Measurements from ENCODE around the gene KRT31. TPM values are rescaled to one million over a fixed set of nuclear protein-coding genes. Genes with fewer than 3 reads are reported as not detected.

Gene KRT31
- polyA plus RNA-seq, 3 donors = not detected

DNA sequence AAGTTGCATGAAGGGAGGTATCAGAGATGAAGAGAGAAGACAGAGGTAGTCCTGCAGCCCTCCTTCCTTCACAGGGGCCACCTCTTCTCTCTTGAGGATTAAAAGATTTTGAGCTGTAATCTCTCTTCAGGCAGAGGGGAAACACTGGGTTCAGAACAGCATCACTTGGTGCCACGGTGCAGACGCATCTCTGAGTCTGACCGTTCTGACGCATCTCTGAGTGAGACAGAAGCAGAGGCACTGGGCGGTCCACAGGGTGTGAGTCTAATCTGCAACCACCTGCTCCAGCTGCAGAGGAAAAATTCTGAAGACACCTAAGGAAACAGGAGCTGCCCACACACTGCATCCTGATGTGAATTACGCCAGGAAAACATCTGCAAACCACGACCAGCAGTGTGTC lies 32.3 kb upstream of the KRT31 start:
- H3K4me3 Mint-ChIP-seq = peak overlapping the region in 1 of 2 donors; percentile 26
- no peak for DNase-seq
- no peaks in the 10 kb centered on the region for H3K36me3 ChIP-seq (replicated peaks in 1 of 2; ENCODE audit: control insufficient read depth in 1 of 2, insufficient read depth in 2 of 2, low read length in 2 of 2)
- H3K27ac Mint-ChIP-seq = no peak overlapping the region
- no peaks in the 10 kb centered on the region for H3K4me1 ChIP-seq (ENCODE audit: control insufficient read depth in 1 of 2, insufficient read depth in 2 of 2, low read length in 2 of 2)
- H3K9ac ChIP-seq (ENCODE audit: insufficient read depth, low read length, poor library complexity, severe bottlenecking) = no peak overlapping the region
- no peaks in the 10 kb centered on the region for H3K36me3 Mint-ChIP-seq
- H3K9me3 Mint-ChIP-seq = no peaks in the 10 kb centered on the region
- H3K79me2 ChIP-seq (ENCODE audit: insufficient read depth, low read length) = no peaks in the 10 kb centered on the region
- H4K20me1 ChIP-seq (ENCODE audit: insufficient read depth, low read length) = no peaks in the 10 kb centered on the region
- peaks cover 5% of the 10 kb centered on the region for H3K4me1 Mint-ChIP-seq
- 82% methylated on average over 5 of the region's 7 CpGs for WGBS (ENCODE audit: insufficient coverage)
- intact Hi-C loops (cut with micrococcal nuclease) = no loop called here
- no peak overlapping the region for H2AFZ ChIP-seq (ENCODE audit: insufficient read depth, low read depth, low read length, poor library complexity, severe bottlenecking)
- no peak overlapping the region for H3K27ac ChIP-seq (ENCODE audit: low read depth in 1 of 2, low read length in 2 of 2)
- H3K4me3 ChIP-seq (replicated peaks in 1 of 3; ENCODE audit: low read depth in 2 of 3, low read length in 3 of 3) = no peak overlapping the region
- no peaks in the 10 kb centered on the region for H3K27me3 ChIP-seq (ENCODE audit: control insufficient read depth in 2 of 2, insufficient read depth in 2 of 2, low read length in 2 of 2)
- no peak for TF ChIP-seq CTCF (IDR thresholded peaks at IDR 0.05)
- H3K4me2 ChIP-seq (replicated peaks; ENCODE audit: extremely low read depth, low read length, poor library complexity, severe bottlenecking) = no peak overlapping the region
- H3K9me3 ChIP-seq (replicated peaks in 1 of 2; ENCODE audit: control insufficient read depth in 1 of 2, insufficient read depth in 1 of 2, low read length in 2 of 2) = no peaks in the 10 kb centered on the region
- H3K27me3 Mint-ChIP-seq (ENCODE audit: low read depth in 3 of 3) = peaks cover 4 to 12% (median 6%) of the 10 kb centered on the region in 3 donors

- no peak overlapping the region for H3K27ac ChIP-seq (ENCODE audit: low read depth in 1 of 2, low read length in 2 of 2)
- H2AFZ ChIP-seq (ENCODE audit: insufficient read depth, low read depth, low read length, poor library complexity, severe bottlenecking) = no peak overlapping the region
- 87% methylated on average over 3 of the region's 4 CpGs for WGBS (ENCODE audit: insufficient coverage)
- Mint-ChIP-seq H3K27me3 (ENCODE audit: low read depth in 3 of 3) (peaks cover 6 to 14% (median 9%) of the 10 kb centered on the region in 3 donors), H3K36me3 (no peaks in the 10 kb centered on the region), H3K27ac (no peak overlapping the region), H3K4me3 (no peak overlapping the region), H3K9me3 (no peaks in the 10 kb centered on the region), H3K4me1 (peaks cover 5% of the 10 kb centered on the region)
- no peak for TF ChIP-seq CTCF (IDR thresholded peaks at IDR 0.05)
- DNase-seq = no peak
- no peaks in the 10 kb centered on the region for H3K36me3 ChIP-seq (replicated peaks in 1 of 2; ENCODE audit: control insufficient read depth in 1 of 2, insufficient read depth in 2 of 2, low read length in 2 of 2)
- no peaks in the 10 kb centered on the region for H4K20me1 ChIP-seq (ENCODE audit: insufficient read depth, low read length)
- no peaks in the 10 kb centered on the region for H3K79me2 ChIP-seq (ENCODE audit: insufficient read depth, low read length)
- no peak overlapping the region for H3K9ac ChIP-seq (ENCODE audit: insufficient read depth, low read length, poor library complexity, severe bottlenecking)
- no peaks in the 10 kb centered on the region for H3K9me3 ChIP-seq (replicated peaks in 1 of 2; ENCODE audit: control insufficient read depth in 1 of 2, insufficient read depth in 1 of 2, low read length in 2 of 2)
- H3K4me2 ChIP-seq (replicated peaks; ENCODE audit: extremely low read depth, low read length, poor library complexity, severe bottlenecking) = no peak overlapping the region
- H3K4me3 ChIP-seq (replicated peaks in 1 of 3; ENCODE audit: low read depth in 2 of 3, low read length in 3 of 3) = no peak overlapping the region
- intact Hi-C loops (cut with micrococcal nuclease) = no loop called here
- no peaks in the 10 kb centered on the region for H3K4me1 ChIP-seq (ENCODE audit: control insufficient read depth in 1 of 2, insufficient read depth in 2 of 2, low read length in 2 of 2)
- no peaks in the 10 kb centered on the region for H3K27me3 ChIP-seq (ENCODE audit: control insufficient read depth in 2 of 2, insufficient read depth in 2 of 2, low read length in 2 of 2)
Measured at GRCh38 chr17:41428591-41429291, 31.3 kb upstream of the KRT31 start.
